ENCODE data around the gene APOL1.

GRCh38 chr22:36246718-36247117 is 6.2 kb upstream of the APOL1 start:
- TF ChIP-seq RBM25 (IDR thresholded peaks at IDR 0.05; ENCODE audit: low read depth, low read length, severe bottlenecking) (no peak), EP300 (IDR thresholded peaks at IDR 0.05; ENCODE audit: low read length) (no peak), CTCF (IDR thresholded peaks at IDR 0.05 in 2 of 3, conservative IDR thresholded peaks at IDR 0.05 in 1 of 3; ENCODE audit: insufficient read depth in 2 of 3, low read depth in 1 of 3, low read length in 3 of 3) (no peak), HNRNPL (IDR thresholded peaks at IDR 0.05; ENCODE audit: low read depth, low read length) (no peak), PURB (CRISPR knock-in tag; IDR thresholded peaks at IDR 0.05; ENCODE audit: low read depth) (no peak)
- TF ChIP-seq, protein P1, sequence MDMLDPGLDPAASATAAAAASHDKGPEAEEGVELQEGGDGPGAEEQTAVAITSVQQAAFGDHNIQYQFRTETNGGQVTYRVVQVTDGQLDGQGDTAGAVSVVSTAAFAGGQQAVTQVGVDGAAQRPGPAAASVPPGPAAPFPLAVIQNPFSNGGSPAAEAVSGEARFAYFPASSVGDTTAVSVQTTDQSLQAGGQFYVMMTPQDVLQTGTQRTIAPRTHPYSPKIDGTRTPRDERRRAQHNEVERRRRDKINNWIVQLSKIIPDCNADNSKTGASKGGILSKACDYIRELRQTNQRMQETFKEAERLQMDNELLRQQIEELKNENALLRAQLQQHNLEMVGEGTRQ (CRISPR knock-in tag; IDR thresholded peaks at IDR 0.05) = no peak

Measured in K562 (cell line).